H9 (cell line): ENCODE data around the gene ZNF618. TPM values are rescaled to one million over a fixed set of nuclear protein-coding genes. Genes with fewer than 3 reads are reported as not detected.

Experiments used
- DNase-seq: peaks from one replicate; pipeline ENCODE4 v3.0.0-alpha.2; 2017
- H2AFZ ChIP-seq: one replicate; pipeline ENCODE4 v1.6.1; 2013; ENCODE audit warnings: mild to moderate bottlenecking, low read length, control low read depth, moderate library complexity
- H2AK5ac ChIP-seq: 2 replicates; pipeline ENCODE4 v1.6.1; 2013; ENCODE audit warnings: low read length, control low read depth, mixed read lengths; ENCODE audit not compliant: insufficient read length
- H2BK120ac ChIP-seq: one replicate; pipeline ENCODE4 v1.6.1; 2013; ENCODE audit warnings: low read depth, mild to moderate bottlenecking, low read length, control low read depth, inconsistent platforms; ENCODE audit not compliant: poor library complexity, severe bottlenecking
- H2BK12ac ChIP-seq: 2 replicates; pipeline ENCODE4 v1.6.1; 2013; ENCODE audit warnings: low read length, control low read depth, mixed read lengths, low read depth; ENCODE audit not compliant: insufficient read length
- H2BK15ac ChIP-seq: 2 replicates; pipeline ENCODE4 v1.6.1; 2013; ENCODE audit warnings: low read depth, low read length, control low read depth
- H2BK20ac ChIP-seq: one replicate; pipeline ENCODE4 v1.6.1; 2013; ENCODE audit warnings: low read depth, mild to moderate bottlenecking, low read length, control low read depth, inconsistent platforms; ENCODE audit not compliant: poor library complexity, severe bottlenecking
- H2BK5ac ChIP-seq: 2 replicates; pipeline ENCODE4 v1.6.1; 2013; ENCODE audit warnings: low read length, control low read depth, mixed read lengths; ENCODE audit not compliant: insufficient read length
- H3K14ac ChIP-seq: 2 replicates; pipeline ENCODE4 v1.6.1; 2013; ENCODE audit warnings: low read length, control low read depth; ENCODE audit not compliant: insufficient read depth
- H3K18ac ChIP-seq: 2 replicates; pipeline ENCODE4 v1.6.1; 2013; ENCODE audit warnings: low read depth, mild to moderate bottlenecking, mixed read lengths, low read length, control low read depth; ENCODE audit not compliant: insufficient read length
- H3K23ac ChIP-seq: 2 replicates; pipeline ENCODE4 v1.6.1; 2013; ENCODE audit warnings: low read length, control low read depth, mixed read lengths, low read depth; ENCODE audit not compliant: insufficient read length
- H3K23me2 ChIP-seq: 2 replicates; pipeline ENCODE4 v1.6.1; 2013; ENCODE audit warnings: low read depth, mild to moderate bottlenecking, mixed read lengths, low read length, control low read depth; ENCODE audit not compliant: insufficient read length, poor library complexity, severe bottlenecking
- H3K27ac ChIP-seq: 2 replicates; pipeline ENCODE4 v1.5.1; 2013; ENCODE audit warnings: low read length, control low read depth, mixed read lengths, low read depth; ENCODE audit not compliant: insufficient read length
- H3K27me3 ChIP-seq: 2 replicates; pipeline ENCODE4 v1.6.1; 2013; ENCODE audit warnings: low read length, control low read depth, inconsistent platforms; ENCODE audit not compliant: insufficient read depth
- H3K4ac ChIP-seq: 2 replicates; pipeline ENCODE4 v1.6.1; 2013; ENCODE audit warnings: low read depth, mild to moderate bottlenecking, control low read depth, inconsistent platforms, low read length, moderate library complexity
- H3K4me1 ChIP-seq: 2 replicates; pipeline ENCODE4 v1.6.1; 2013; ENCODE audit warnings: low read length, control low read depth, inconsistent platforms; ENCODE audit not compliant: insufficient read depth
- H3K4me2 ChIP-seq: 2 replicates; pipeline ENCODE4 v1.6.1; 2013; ENCODE audit warnings: low read length, control low read depth, mixed read lengths; ENCODE audit not compliant: insufficient read length, insufficient read depth
- H3K56ac ChIP-seq: 2 replicates; pipeline ENCODE4 v1.6.1; 2013; ENCODE audit warnings: low read depth, mild to moderate bottlenecking, mixed read lengths, low read length, control low read depth; ENCODE audit not compliant: insufficient read length
- H3K79me1 ChIP-seq: 2 replicates; pipeline ENCODE4 v1.6.1; 2013; ENCODE audit warnings: low read depth, mild to moderate bottlenecking, moderate library complexity, low read length, control low read depth, inconsistent platforms; ENCODE audit not compliant: insufficient read depth, poor library complexity, severe bottlenecking
- H3K79me2 ChIP-seq: 2 replicates; pipeline ENCODE4 v1.6.1; 2013; ENCODE audit warnings: low read length, control low read depth, inconsistent platforms; ENCODE audit not compliant: insufficient read depth
- H3K9ac ChIP-seq: 2 replicates; pipeline ENCODE4 v1.6.1; 2013; ENCODE audit warnings: low read length, control low read depth, mixed read lengths; ENCODE audit not compliant: insufficient read length; ENCODE audit errors: extremely low read depth
- H3K9me3 ChIP-seq: one replicate; pipeline ENCODE4 v1.6.1; 2013; ENCODE audit warnings: low read depth, low read length, inconsistent platforms; ENCODE audit not compliant: control insufficient read depth
- H3T11ph ChIP-seq: one replicate; pipeline ENCODE4 v1.6.1; 2013; ENCODE audit warnings: mild to moderate bottlenecking, low read length, control low read depth, inconsistent platforms
- H4K20me1 ChIP-seq: one replicate; pipeline ENCODE4 v1.6.1; 2013; ENCODE audit not compliant: control insufficient read depth, insufficient read length, insufficient read depth
- H4K5ac ChIP-seq: 2 replicates; pipeline ENCODE4 v1.6.1; 2013; ENCODE audit warnings: low read depth, mild to moderate bottlenecking, mixed read lengths, low read length, control low read depth; ENCODE audit not compliant: insufficient read length
- H4K8ac ChIP-seq: replicated peaks from 2 replicates; pipeline ENCODE4 v1.6.1; 2013; ENCODE audit warnings: low read length, control low read depth, mixed read lengths, low read depth; ENCODE audit not compliant: insufficient read length
- H4K91ac ChIP-seq: 2 replicates; pipeline ENCODE4 v1.6.1; 2013; ENCODE audit warnings: low read depth, mild to moderate bottlenecking, moderate library complexity, mixed read lengths, low read length, control low read depth; ENCODE audit not compliant: insufficient read length
- H3K27ac Mint-ChIP-seq, 3 experiments: 2 replicates in 2 of 3; 3 replicates in 1 of 3; pipeline ENCODE4 v1.8.0; 2020 to 2021; ENCODE audit warnings: mixed read lengths in 3 of 3, mild to moderate bottlenecking in 1 of 3, moderate library complexity in 1 of 3
- H3K27me3 Mint-ChIP-seq: 2 replicates; pipeline ENCODE4 v1.8.0; 2021; ENCODE audit warnings: low read depth, mild to moderate bottlenecking, moderate library complexity, mixed read lengths
- H3K36me3 Mint-ChIP-seq, 3 experiments: 2 replicates in 2 of 3; 3 replicates in 1 of 3; pipeline ENCODE4 v1.8.0; 2020 to 2021; ENCODE audit warnings: low read depth in 3 of 3, mixed read lengths in 3 of 3; ENCODE audit not compliant: insufficient read depth in 1 of 3
- H3K4me1 Mint-ChIP-seq, 2 experiments: 2 replicates each; pipeline ENCODE4 v1.8.0; 2020; ENCODE audit warnings: mixed read lengths in 2 of 2
- H3K4me3 Mint-ChIP-seq, 2 experiments: 2 replicates in 1 of 2; 3 replicates in 1 of 2; pipeline ENCODE4 v1.8.0; 2020 to 2021; ENCODE audit warnings: mild to moderate bottlenecking in 2 of 2, mixed read lengths in 2 of 2, moderate library complexity in 1 of 2
- H3K9me3 Mint-ChIP-seq, 2 experiments: 2 replicates in 1 of 2; 3 replicates in 1 of 2; pipeline ENCODE4 v1.8.0; 2020; ENCODE audit warnings: mild to moderate bottlenecking in 2 of 2, mixed read lengths in 2 of 2, moderate library complexity in 1 of 2
- WGBS: extraction: QIAGEN DNeasy Blood & Tissue Kit; methylation state at CpG from one replicate; pipeline ENCODE4 v1.1.7; 2013; ENCODE audit warnings: missing lambda C conversion rate, low lambda C conversion rate, mixed read lengths; ENCODE audit not compliant: insufficient read length; ENCODE audit errors: extremely low coverage; 5-methylcytosine and 5-hydroxymethylcytosine counted together
- total RNA-seq: library from RNA; stranded (reverse); gene quantifications from 2 replicates; pipeline ENCODE4 v1.2.1, GENCODE V29; 2021
- TF ChIP-seq, protein P1 (sequence below): fragments of 200-600 bp; sonication (generic); conservative IDR thresholded peaks from 3 replicates; pipeline ENCODE4 v1.8.0; 2021; ENCODE audit warnings: antibody characterized with exemption, mild to moderate bottlenecking

ZNF618 gene
- total RNA-seq, 1 experiment from 2014 or later, result 13.6 TPM

GRCh38 chr9:114086607-114087006, 210.5 kb downstream of the ZNF618 start:
- Mint-ChIP-seq H3K4me1 (0 out of 4 replicates have a peak, but pooled peaks cover 0 to 3% of the 10 kb centered on the region in 2 experiments), H3K27ac (no peak overlapping the region), H3K9me3 (no peaks in the 10 kb centered on the region), H3K4me3 (no peak overlapping the region), H3K27me3 (peaks cover 25% of the 10 kb centered on the region), H3K36me3 (no peaks in the 10 kb centered on the region)
- H3K23me2 ChIP-seq, result no peaks in the 10 kb centered on the region
- no peak overlapping the region for H2BK120ac ChIP-seq
- no peak overlapping the region for H2BK15ac ChIP-seq
- H3K18ac ChIP-seq, result no peak overlapping the region
- H4K8ac ChIP-seq, result no peak overlapping the region
- DNase-seq, result no peak
- H3K4ac ChIP-seq, result no peak overlapping the region
- no peaks in the 10 kb centered on the region for H3K4me1 ChIP-seq
- H3K4me2 ChIP-seq, result no peak overlapping the region
- no peak overlapping the region for H4K91ac ChIP-seq
- H4K5ac ChIP-seq, result no peak overlapping the region
- no peaks in the 10 kb centered on the region for H3K79me2 ChIP-seq
- H3K9me3 ChIP-seq, result no peaks in the 10 kb centered on the region
- WGBS, result no CpG with 5 or more reads among the region's 4 CpGs
- no peak overlapping the region for H2BK20ac ChIP-seq
- TF ChIP-seq, protein P1, sequence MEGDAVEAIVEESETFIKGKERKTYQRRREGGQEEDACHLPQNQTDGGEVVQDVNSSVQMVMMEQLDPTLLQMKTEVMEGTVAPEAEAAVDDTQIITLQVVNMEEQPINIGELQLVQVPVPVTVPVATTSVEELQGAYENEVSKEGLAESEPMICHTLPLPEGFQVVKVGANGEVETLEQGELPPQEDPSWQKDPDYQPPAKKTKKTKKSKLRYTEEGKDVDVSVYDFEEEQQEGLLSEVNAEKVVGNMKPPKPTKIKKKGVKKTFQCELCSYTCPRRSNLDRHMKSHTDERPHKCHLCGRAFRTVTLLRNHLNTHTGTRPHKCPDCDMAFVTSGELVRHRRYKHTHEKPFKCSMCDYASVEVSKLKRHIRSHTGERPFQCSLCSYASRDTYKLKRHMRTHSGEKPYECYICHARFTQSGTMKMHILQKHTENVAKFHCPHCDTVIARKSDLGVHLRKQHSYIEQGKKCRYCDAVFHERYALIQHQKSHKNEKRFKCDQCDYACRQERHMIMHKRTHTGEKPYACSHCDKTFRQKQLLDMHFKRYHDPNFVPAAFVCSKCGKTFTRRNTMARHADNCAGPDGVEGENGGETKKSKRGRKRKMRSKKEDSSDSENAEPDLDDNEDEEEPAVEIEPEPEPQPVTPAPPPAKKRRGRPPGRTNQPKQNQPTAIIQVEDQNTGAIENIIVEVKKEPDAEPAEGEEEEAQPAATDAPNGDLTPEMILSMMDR, result no peak
- no peak overlapping the region for H3K9ac ChIP-seq
- H2AFZ ChIP-seq, result no peak overlapping the region
- no peak overlapping the region for H3K56ac ChIP-seq
- no peak overlapping the region for H3T11ph ChIP-seq
- H2BK5ac ChIP-seq, result no peak overlapping the region
- no peaks in the 10 kb centered on the region for H3K79me1 ChIP-seq
- H3K27me3 ChIP-seq, result no peaks in the 10 kb centered on the region
- no peak overlapping the region for H2AK5ac ChIP-seq
- no peak overlapping the region for H3K14ac ChIP-seq
- H2BK12ac ChIP-seq, result no peak overlapping the region
- no peak overlapping the region for H3K23ac ChIP-seq
- H4K20me1 ChIP-seq, result no peaks in the 10 kb centered on the region
- H3K27ac ChIP-seq, result no peak overlapping the region
